DMS153 treated with DMSO at 0.1 percent for 48 hours (cell line): ENCODE data around the gene LSS.
"Not testable (repeated sequence)": the region's sequence is repeated elsewhere in the genome, so short reads cannot be mapped to it uniquely, and the experiment has no call there.

Experiments
- DNase-seq: peaks from one replicate; lab custom pipeline; 2025; ENCODE audit not compliant: unreplicated experiment; lab: John Stamatoyannopoulos, UW

The LSS gene

DNA sequence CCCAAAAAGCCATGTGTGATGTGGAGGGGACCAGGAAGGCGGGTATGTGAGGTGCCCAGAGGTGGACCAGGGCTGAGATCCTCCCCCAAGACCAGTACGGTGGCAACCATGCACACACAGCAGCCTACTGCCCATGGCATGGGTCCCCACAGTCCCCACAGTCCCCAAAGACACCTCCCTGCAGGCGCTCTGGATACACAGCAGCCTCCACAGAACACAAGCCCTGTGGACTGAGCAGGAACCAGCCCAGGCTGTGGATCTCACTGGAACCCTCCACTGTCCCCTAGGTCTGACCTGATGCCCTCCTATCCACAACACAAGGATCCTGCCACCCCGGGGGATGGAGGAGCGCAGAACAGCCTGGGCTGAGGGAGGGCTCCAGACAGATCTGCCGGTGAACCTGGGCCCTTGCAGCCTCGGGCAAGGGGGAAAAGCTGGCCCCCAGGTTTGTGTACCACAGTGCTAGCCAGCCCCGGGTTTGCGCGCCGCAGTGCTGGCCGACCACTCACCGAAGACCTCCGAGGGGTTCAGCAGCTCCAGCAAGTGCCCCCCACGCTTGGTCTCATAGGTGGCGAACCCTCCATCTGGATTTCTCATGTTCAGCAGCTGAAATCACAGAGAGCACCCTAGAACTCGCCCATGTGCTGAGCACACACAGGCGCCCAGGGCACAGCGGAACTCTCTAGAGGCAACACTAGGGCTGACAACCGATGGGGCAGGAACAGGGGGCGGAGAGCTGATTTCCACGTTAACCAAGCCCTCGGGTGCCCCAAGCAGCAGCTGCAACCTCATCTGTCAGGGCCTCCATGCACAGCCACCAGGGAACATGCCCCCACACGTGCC, 22.2 kb downstream of the LSS start:
- no peak for DNase-seq

DNA sequence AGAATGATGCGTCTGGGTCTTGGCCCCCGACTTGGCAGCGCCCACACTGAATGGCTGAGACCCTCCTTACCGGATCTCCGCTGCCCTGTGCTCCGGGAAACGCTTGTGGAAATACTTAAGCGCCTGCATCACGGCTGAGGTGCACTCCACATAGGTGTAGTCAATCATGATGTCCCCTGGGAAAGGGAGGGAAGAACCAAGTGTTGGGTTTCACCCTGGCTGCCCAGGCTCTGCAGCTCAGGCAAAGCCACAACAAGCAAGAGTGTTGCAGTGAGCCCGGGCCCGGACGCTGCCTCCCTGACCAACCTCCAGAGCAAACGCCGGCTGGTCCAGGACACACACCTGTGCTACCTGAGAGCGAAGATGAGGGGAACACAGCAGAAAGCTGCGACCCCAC, 22.8 kb downstream of the LSS start:
- no peak for DNase-seq

DNA sequence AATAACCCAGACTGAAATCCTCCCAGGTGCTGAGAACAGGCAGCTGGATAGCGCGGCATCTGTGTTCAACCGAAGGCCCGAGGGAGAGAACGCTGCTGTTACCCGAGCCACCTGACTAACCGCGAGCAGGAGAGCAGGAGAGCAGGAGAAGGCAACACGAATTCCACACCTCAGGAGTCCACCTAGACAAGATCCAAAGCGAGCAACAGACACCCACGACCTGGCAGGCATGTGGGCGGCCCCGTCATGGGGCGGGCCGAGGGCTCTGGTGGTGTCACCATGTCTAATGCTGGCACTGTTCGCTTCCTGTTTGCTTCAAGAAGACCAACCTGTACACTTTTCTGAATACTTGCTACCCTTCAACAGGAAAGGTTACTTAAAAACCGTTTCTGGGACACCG, 23.4 kb downstream of the LSS start:
- no peak for DNase-seq

DNA sequence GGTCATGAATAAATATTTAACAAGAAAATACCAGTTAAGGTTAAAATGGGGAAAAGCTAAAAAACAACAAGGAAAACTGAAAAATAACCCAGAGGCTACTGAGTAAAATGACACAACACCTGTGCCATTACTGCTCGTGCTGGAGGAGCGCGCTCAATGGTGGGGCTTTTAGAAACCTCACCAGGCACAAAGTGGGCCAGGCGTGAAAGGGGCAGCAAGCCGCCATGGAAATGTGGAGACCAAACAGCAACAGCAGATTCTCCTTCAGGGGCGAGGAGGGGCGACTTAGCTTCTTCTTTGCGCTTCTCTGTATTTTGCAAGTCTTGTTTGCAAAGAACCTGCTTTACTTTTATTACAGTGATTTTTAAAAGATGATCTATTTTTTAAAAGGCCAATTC, 25.4 kb downstream of the LSS start:
- no peak for DNase-seq

DNA sequence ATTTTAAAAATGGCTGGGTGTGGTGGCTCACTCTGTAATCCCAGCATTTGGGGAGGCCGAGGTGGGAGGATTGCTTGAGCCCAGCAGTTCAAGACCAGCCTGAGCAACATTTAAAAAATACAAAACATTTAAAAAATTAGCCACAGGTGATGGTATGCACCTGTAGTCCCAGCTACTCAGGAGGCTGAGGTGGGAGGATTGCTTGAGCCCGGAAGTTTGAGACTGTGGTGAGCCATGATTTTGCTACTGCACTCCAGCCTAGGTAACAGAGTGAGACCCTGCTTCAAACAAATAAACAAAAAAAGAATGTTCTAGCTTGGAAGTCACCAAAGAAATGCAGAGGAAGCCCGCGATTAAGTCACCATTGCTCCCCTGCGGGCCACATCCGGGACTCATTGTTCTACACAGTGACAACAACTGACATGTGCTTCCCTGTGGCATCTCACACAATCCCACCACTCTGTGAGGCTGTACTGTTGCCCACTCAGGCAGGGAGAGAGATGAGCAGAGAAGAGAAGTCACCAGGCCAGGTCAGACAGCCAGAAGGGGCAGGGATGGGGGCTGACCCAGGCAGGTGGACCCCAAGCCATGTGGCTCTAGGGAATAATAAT, 25.9 kb downstream of the LSS start:
- DNase-seq = no peak

DNA sequence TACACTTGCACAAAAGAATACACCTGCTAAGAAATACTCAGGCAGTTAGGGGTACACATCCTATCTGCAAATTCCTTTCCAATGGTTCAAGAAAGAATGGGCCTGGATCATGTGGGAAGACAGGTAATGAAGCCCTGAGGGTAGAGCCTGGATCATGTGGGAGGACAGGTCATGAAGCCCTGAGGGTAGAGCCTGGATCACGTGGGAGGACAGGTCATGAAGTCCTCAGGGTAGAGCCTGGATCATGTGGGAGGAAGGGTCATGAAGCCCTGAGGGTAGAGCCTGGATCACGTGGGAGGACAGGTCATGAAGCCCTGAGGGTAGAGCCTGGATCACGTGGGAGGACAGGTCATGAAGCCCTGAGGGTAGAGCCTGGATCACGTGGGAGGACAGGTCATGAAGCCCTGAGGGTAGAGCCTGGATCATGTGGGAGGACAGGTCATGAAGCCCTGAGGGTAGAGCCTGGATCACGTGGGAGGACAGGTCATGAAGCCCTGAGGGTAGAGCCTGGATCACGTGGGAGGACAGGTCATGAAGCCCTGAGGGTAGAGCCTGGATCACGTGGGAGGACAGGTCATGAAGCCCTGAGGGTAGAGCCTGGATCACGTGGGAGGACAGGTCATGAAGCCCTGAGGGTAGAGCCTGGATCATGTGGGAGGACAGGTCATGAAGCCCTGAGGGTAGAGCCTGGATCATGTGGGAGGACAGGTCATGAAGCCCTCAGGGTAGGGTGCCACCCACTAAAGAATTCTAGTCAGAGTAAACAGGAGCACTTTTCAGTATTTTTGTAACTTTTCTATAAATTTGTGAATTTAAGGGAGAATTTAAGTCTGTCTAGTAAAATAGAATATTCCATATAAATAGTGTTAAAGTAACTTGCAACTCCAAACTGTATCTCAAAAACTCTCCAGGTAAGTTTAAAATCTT, 27.4 kb downstream of the LSS start:
- not testable (repeated sequence) for DNase-seq

DNA sequence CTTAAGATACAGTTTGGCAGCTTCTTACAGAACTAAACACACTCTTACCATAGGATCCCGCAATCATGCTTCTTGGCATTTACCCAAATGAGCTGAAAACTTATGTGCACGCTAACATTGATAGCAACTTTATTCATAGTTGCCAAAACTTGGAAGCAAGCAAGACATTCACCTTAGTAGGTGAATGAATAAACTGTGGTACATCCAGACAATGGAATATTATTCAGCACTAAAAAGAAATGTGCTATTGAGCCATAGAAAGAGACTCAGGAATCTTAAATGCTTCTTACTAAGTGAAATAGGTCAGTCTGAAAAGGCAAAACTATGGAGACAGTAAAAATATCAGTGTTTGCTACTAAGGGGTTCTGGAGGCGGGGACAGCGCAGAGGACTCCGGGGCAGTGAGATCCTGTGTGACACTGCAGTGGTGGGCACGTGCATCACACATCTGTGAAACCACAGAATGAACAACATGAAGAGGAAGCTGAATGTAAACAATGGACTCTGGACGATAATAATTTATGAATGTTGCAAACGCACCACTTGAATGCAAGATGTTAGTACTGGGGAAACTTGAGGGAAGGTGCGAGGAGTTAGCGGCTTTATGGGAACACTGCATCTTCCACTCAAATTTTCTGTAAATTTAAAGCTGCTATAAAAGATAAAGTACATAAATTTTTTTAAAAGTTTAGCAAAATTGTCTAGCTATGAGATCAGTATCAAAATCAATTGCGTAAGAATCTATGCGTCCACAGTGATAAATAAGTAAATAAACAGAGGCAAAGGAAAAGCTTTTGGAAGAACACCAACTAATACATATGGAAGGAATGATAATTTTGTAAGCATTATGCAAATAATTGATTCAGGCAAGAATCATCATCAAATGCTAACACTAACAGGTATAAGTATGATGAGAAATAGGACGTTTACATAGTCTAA, 28.9 kb downstream of the LSS start:
- DNase-seq = no peak

DNA sequence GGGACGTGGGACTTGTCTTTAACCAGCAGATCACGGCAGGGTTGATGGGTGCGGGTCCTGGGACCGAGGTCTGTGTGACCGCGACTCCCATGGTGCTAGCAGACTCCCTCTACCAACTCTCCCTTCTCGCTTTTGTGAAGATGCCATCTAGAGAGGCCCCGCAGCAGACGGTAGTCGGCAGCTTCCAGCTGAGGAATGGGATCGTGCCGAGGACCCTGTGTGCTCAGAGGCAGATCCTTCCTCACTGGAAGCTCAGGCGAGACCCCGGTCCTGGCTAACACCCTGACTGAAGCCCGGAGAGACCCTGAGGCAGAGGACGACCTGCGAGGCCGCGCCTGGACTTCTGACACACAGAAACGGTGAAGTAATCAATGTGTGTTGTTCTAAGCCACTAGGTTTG, 31.8 kb downstream of the LSS start:
- DNase-seq = no peak

DNA sequence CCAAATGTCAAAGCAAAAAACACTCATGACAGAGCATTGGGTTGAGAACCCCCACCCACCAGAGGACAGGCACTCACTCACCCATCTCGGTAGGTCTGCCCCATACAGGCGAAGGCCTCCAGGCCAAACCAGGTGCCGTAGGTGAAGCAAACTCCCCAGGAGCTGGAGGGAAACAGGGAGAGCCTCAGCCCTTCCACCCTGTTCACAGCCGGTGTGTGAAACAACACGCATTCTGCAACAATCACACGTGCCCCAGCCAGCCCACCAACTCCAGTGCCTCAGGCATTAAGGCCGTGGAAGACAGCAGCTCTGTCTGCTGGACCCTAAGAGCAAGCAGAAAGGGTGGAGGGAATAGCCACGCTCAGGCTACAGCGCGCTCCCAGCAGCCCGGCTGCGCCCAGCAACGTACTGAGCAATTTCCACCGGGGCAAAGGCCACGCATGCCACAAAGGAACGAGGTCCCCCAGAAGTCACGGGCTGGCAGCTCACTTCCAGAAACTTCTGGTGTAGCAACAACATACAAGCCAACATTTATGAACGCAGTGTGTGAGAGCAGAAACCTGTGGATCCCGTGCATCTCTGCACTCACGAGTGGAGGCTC, 32.9 kb downstream of the LSS start:
- no peak for DNase-seq

DNA sequence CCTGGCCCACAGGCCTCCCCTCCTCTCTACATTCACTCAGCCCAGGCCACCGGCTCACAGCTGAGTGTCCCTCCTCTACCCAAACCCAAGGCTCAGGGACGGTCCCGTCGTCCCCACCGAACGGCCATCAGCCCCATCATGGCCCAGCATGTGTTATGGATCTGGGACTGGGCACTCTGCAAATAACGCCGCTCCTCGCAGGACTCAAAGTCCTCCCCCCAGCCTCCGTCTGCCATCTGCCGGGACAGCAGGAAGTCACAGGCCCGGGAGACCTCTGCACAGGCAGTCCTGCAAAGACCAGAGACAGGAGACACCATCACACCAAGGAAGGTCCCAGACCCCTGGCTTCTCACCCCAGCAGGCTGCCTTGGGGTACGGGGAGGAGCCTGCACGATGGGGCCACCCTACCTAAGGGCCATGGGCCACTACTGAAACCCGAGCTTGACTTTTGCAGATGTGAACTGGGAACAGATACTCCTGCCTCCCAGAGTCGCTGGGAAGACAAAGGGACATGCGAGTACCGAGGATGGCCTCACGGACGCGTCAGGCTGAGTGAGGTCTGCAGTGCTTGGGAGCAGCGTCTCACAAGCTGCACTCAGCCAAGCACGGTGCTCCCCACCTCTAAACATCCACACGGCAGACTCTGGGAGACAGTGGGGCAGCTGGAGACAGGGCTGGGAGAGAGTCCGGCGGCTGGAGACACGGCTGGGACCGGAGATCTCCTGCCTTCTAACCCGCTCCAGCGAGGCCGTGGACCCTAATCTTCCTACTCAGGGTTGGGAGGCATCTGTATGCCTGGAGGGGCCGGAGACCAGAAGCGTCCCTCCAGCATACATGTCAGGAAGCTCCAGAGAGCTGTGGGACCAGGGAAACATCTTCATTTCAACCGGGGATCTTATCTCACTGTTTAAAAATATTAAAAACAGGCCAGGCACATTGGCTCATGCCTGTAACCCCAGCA, 33.9 kb downstream of the LSS start:
- DNase-seq = no peak

DNA sequence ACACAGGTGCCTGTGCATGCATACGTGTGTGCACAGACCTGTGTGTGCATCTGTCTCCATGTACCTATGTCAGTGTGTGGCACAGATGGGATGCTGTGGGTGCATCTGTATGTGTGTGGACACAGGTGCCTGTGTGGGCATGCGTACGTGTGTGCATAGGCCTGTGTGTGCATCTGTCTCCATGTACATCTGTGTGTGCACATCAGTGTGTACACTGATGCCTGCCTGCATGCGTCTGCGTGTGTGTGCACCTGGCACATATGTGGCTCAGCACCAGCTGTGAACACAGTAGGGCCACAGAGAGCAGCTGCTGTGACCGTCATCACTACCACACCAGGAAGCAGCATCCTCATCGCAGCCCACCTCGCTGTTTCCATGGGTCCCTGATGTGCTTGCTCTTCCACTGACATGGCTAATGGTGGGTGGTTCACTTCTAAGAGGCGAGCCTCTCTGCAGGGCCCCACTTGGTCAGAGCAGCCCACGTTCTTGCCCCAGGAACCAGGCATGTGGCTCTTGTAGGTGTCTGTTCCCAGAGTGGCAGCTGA, 34.7 kb downstream of the LSS start:
- no peak for DNase-seq

DNA sequence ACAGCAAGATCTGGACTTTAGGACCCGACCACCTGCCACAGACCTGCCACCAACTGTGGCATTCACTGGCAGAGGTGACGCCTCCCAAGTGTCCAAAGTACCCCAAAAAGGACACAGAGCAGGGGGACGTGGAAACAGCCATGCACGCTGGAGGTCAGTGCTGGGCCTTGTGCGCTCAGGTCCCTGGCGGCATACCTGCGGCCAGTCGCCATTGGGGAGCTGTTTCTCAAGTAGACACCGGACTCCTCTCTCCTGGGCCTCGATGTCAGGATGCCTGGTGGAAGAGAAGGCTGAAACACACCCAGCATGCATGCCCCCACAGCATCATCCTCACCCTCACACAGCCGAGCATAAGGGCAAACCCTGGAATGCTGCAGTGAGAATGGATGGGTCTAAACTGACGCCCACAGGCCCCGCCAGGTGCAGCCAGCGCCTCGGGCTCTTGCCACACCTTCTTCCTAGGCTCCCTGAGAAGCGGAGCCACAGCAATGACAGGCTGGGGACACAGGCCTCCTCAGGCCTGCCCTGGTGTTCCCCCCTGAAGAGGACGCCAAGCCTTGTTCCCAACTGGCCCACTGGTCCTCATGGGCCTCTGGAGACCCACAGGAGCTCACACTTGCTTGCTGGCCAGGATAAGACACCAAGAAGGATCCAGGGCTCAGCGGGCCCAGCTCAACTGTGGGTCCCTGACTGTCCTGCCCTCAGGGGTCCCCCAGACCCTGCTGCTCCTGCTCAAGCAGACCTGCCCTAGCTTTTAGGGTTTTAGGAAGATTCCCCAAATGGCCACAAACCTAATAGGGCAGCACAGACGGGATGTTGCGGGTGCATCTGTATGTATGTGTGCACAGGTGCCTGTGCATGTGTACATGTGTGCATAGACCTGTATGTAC, 36.6 kb downstream of the LSS start:
- no peak for DNase-seq

DNA sequence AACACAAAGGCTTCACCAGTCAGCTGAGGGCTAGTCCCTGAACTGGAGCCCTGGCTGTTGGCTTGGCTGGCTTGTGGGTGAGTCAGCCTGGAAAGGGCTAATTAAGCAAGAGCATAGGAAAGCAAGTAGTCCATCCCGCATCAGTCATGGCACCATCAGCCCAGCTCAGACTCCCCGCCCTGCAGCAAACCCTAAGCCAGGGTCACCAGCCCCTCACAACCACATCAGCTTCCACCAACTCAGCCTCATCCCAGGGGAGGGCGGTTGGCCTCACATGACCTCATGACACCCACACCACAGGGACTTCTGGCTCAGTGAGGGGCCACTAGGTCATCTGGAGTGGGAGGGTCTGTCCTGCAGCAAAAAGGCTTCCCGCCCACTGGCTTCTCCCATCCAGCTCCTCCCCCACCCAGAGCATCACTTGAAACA, 37.3 kb downstream of the LSS start:
- no peak for DNase-seq

DNA sequence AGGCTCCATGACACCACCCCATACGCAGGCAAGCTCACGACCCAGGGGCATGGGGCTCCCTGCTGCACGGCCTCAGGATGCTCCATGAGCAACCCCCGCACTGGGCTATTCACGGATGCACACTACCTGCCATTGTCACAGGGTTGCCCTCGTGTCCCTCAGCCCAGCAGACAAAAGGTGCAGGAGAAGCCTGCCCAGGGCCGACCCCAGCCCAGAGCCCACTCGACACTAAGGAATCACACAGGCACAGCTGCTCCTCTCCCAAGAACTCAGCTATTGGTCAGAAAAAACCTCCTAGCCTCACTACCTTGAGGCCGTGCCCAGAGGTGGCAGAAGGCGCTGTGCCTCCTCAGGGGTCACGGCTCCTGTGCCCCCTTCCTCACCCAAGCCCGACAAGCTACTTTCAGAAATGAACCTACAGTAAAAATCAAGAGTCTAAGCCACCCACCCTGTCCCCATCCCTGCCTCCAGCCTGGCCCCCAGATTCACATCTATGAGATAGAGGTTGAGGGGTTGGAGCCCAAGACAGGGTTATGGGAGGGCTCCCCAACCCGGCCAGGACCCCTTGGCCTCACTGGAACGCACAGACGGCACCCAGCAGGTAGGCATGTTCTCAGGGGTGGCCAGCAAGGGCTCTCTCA, 38.0 kb downstream of the LSS start:
- no peak for DNase-seq

DNA sequence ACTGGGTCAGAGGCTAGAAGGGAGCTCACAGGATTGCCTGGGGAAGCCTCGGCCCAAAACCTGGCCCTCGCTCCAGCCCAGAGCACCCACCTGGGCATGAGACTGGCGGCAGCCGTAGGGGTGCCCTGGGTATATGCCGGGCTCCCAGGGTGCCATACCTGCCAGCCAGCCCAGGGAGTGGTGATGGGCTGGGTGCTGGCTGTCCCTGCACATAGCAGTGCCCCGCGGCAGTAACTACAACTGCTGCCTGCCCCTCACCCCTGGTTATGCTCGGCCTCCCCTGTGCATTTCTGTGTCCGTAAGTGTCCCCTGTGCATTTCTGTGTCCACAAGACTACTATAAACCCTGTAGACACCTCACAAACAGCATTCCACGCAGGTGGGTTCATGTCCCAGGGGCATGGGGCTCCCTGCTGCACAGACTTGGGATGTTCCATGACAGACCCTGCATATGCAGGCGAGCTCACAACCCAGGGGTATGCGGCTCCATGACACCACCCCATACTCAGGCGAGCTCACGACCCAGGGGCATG, 38.5 kb downstream of the LSS start:
- DNase-seq = no peak

DNA sequence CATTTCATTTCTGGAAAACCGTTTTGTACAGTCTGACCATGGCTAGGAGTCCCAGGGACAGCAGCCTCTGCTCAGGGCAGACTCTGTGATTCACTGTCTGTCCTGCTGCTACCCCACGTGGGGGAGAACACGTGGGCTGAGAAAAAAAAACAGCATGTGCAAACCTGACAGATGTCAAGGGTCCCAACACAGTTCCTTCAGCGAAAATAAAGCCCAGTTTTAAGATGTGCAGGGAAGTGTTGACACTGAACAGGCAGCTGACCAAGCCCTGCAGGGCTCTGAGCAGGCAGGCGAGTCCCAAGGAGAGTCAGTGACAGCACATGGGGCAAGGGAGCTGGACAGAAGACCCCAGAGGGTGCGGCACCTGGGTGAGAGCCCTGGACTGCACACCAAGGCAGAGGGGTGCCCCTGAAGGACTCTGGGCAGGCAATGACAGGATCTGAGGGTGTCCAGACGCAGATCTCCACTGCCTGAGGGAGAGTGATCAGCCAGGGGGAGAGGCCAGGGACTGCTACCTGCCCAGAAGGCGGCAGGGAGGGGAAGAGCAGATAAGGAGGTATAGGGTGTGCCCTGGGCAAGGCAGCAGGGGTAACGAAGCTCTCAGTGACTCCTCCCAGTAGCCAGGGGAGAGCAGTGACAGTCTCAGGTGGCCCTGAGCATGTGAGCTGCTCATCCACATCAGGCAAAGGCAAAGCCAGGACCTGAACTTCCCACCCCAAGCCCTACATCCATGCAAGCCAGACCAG, 39.2 kb downstream of the LSS start:
- no peak for DNase-seq
